ENCODE measurements around the gene GRAMD4. TPM values are rescaled to one million over a fixed set of nuclear protein-coding genes. Genes with fewer than 3 reads are reported as not detected.

The GRAMD4 gene
- polyA plus RNA-seq, 3 donors: 9.5 to 33.3 (median 12.6) TPM

DNA sequence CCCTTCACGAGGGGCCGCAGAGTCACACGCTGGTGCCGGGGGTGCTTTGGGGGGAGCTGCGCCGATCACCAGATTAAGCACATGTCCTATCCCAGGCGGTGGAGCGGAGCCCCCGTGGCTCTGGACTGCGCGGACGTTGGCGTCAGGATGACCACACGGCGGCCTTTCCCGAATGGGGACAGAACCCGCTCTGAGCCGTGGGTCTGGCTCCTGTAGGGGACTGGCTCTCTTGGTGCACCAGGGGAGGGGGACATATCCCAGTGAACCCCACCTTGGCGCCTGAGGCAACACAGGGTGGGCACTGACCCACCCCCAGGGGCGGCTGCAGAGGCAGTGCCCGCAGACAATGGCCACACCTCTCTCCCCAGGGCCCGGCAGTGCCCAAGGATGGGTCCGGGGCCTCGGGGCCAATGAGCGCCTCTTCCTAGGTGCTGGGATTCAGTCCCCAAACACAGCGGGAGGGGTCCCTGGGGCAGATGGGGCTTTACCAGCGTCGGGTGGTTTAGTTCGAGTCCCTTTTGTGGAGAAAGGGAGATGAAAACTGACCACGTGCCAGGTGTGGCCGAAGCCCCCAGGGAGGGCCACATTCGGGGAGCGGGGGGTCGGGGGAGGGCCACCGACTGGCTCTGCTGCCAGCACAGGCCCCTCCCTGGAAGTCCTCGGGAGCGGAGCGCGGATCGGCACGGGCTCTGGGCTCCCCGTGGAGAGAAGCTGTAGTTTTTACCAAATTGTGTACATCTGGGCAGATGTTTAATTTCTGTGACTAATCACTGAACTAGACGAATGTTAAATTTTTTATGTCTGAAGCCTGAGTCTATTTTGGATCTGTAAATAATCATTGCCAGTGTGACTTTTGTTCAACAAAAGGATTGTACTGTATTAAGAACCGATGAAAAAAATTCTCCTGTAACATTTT lies 58.9 kb downstream of the GRAMD4 start:
- no peak overlapping the region for H3K27ac ChIP-seq (ENCODE audit: low read depth in 1 of 2, low read length in 2 of 2)
- no peak overlapping the region for H3K4me3 ChIP-seq (replicated peaks in 1 of 3; ENCODE audit: low read depth in 2 of 3, low read length in 3 of 3)
- H3K4me2 ChIP-seq (replicated peaks; ENCODE audit: extremely low read depth, low read length, poor library complexity, severe bottlenecking): no peak overlapping the region
- H3K36me3 ChIP-seq (replicated peaks in 1 of 2; ENCODE audit: control insufficient read depth in 1 of 2, insufficient read depth in 2 of 2, low read length in 2 of 2): peaks cover 42 to 57% of the 10 kb centered on the region in 2 donors
- no peaks in the 10 kb centered on the region for H3K9me3 ChIP-seq (replicated peaks in 1 of 2; ENCODE audit: control insufficient read depth in 1 of 2, insufficient read depth in 1 of 2, low read length in 2 of 2)
- WGBS (ENCODE audit: insufficient coverage): 96% methylated on average over 28 of the region's 44 CpGs
- no peak for DNase-seq
- Mint-ChIP-seq H3K27ac (peak overlapping the region in 2 of 7 donors; percentile 82 to 86), H3K27me3 (ENCODE audit: low read depth in 3 of 3) (peaks cover 0 to 2% (median 0%) of the 10 kb centered on the region in 3 donors), H3K36me3 (peaks cover 30 to 44% of the 10 kb centered on the region in 2 donors), H3K4me3 (no peak overlapping the region), H3K4me1 (peaks cover 26% of the 10 kb centered on the region), H3K9me3 (peaks cover 0 to 3% (median 0%) of the 10 kb centered on the region in 7 donors)
- peaks cover 21 to 24% of the 10 kb centered on the region in 2 donors for H3K4me1 ChIP-seq (ENCODE audit: control insufficient read depth in 1 of 2, insufficient read depth in 2 of 2, low read length in 2 of 2)
- TF ChIP-seq, protein P1, sequence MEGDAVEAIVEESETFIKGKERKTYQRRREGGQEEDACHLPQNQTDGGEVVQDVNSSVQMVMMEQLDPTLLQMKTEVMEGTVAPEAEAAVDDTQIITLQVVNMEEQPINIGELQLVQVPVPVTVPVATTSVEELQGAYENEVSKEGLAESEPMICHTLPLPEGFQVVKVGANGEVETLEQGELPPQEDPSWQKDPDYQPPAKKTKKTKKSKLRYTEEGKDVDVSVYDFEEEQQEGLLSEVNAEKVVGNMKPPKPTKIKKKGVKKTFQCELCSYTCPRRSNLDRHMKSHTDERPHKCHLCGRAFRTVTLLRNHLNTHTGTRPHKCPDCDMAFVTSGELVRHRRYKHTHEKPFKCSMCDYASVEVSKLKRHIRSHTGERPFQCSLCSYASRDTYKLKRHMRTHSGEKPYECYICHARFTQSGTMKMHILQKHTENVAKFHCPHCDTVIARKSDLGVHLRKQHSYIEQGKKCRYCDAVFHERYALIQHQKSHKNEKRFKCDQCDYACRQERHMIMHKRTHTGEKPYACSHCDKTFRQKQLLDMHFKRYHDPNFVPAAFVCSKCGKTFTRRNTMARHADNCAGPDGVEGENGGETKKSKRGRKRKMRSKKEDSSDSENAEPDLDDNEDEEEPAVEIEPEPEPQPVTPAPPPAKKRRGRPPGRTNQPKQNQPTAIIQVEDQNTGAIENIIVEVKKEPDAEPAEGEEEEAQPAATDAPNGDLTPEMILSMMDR (IDR thresholded peaks at IDR 0.05): no peak
- intact Hi-C loops (cut with micrococcal nuclease): no loop called here
- H2AFZ ChIP-seq (ENCODE audit: insufficient read depth, low read depth, low read length, poor library complexity, severe bottlenecking): no peak overlapping the region
- H3K27me3 ChIP-seq (ENCODE audit: control insufficient read depth in 2 of 2, insufficient read depth in 2 of 2, low read length in 2 of 2): no peaks in the 10 kb centered on the region
- peaks cover 53% of the 10 kb centered on the region for H4K20me1 ChIP-seq (ENCODE audit: insufficient read depth, low read length)
- H3K79me2 ChIP-seq (ENCODE audit: insufficient read depth, low read length): peaks cover 3% of the 10 kb centered on the region
- H3K9ac ChIP-seq (ENCODE audit: insufficient read depth, low read length, poor library complexity, severe bottlenecking): no peak overlapping the region

DNA sequence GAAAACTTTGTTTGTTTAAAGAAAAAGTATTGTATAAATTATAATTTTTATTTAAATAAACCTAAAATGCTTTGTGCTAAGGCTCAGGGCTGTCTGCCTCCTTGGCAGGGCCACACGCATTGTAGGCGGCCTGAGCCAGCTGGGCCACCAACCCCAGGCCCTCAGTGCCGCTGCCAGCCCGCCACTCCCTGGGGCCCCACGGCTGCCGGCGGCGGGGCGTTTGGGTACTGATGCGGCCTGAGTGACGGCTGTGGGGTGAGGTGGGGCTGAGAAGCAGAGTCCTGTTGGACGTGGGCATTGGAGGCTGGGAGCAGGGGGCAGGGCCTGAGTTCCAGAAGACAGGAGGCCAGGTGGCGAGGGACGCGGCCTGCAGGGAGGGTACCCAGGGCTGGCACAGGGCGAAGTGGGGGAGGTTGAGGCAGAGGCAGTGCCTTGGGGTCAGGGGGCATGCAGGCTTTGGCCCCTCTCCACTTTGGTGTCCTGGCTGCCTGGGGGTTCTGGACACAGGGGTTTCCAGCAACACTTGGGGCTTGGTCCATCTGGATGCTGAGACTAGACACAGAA lies 59.6 kb downstream of the GRAMD4 start:
- Histone ChIP-seq H3K36me3 (replicated peaks in 1 of 2; ENCODE audit: control insufficient read depth in 1 of 2, insufficient read depth in 2 of 2, low read length in 2 of 2) (peaks cover 40 to 51% of the 10 kb centered on the region in 2 donors), H3K4me3 (replicated peaks in 1 of 3; ENCODE audit: low read depth in 2 of 3, low read length in 3 of 3) (no peak overlapping the region), H3K27me3 (ENCODE audit: control insufficient read depth in 2 of 2, insufficient read depth in 2 of 2, low read length in 2 of 2) (no peaks in the 10 kb centered on the region), H3K9ac (ENCODE audit: insufficient read depth, low read length, poor library complexity, severe bottlenecking) (no peak overlapping the region), H4K20me1 (ENCODE audit: insufficient read depth, low read length) (peaks cover 52% of the 10 kb centered on the region), H3K27ac (ENCODE audit: low read depth in 1 of 2, low read length in 2 of 2) (no peak overlapping the region), H2AFZ (ENCODE audit: insufficient read depth, low read depth, low read length, poor library complexity, severe bottlenecking) (no peak overlapping the region), H3K79me2 (ENCODE audit: insufficient read depth, low read length) (no peaks in the 10 kb centered on the region), H3K4me2 (replicated peaks; ENCODE audit: extremely low read depth, low read length, poor library complexity, severe bottlenecking) (no peak overlapping the region), H3K9me3 (replicated peaks in 1 of 2; ENCODE audit: control insufficient read depth in 1 of 2, insufficient read depth in 1 of 2, low read length in 2 of 2) (no peaks in the 10 kb centered on the region), H3K4me1 (ENCODE audit: control insufficient read depth in 1 of 2, insufficient read depth in 2 of 2, low read length in 2 of 2) (peaks cover 21 to 24% of the 10 kb centered on the region in 2 donors)
- TF ChIP-seq, protein P1 (IDR thresholded peaks at IDR 0.05): no peak
- Mint-ChIP-seq H3K9me3 (peaks cover 0 to 4% (median 0%) of the 10 kb centered on the region in 7 donors), H3K4me1 (peaks cover 26% of the 10 kb centered on the region), H3K27me3 (ENCODE audit: low read depth in 3 of 3) (no peaks in the 10 kb centered on the region), H3K27ac (no peak overlapping the region), H3K4me3 (no peak overlapping the region), H3K36me3 (peaks cover 27 to 43% of the 10 kb centered on the region in 2 donors)
- intact Hi-C loops (cut with micrococcal nuclease): loop anchor here (5.0 to 10.0 kb wide), 2 partner anchors 102 to 115 kb away; no protein-coding TSS in a partner anchor
- DNase-seq: no peak
- WGBS (ENCODE audit: insufficient coverage): 95% methylated on average over 11 of the region's 16 CpGs

Measured in CD14-positive monocyte (primary cell).